Activated T-cell treated with anti-CD3 and anti-CD28 coated beads, Interleukin-2, amount 50 U/mL, for 4 hours (primary cell): ENCODE measurements around the gene PLCXD1. TPM values are rescaled to one million over a fixed set of nuclear protein-coding genes. Genes with fewer than 3 reads are reported as not detected.
"Not testable (repeated sequence)": the region's sequence is repeated elsewhere in the genome, so short reads cannot be mapped to it uniquely, and the experiment has no call there.

Source experiments
- ATAC-seq, 2 donors: fragments of 200-7000 bp; cut with Tn5 transposase; one replicate each; pipeline ENCODE4 v1.10.0; 2021
- DNase-seq: peaks from one replicate; pipeline ENCODE4 v3.0.0-alpha.2; 2020
- H3K27me3 Mint-ChIP-seq: one replicate; pipeline ENCODE4 v1.8.0; 2021; ENCODE audit warnings: low read depth, mixed read lengths
- H3K36me3 Mint-ChIP-seq: one replicate; pipeline ENCODE4 v1.8.0; 2022; ENCODE audit warnings: mixed read lengths; ENCODE audit not compliant: insufficient read depth
- H3K4me1 Mint-ChIP-seq: one replicate; pipeline ENCODE4 v1.8.0; 2021; ENCODE audit warnings: low read depth, mixed read lengths
- H3K4me3 Mint-ChIP-seq: one replicate; pipeline ENCODE4 v1.8.0; 2021; ENCODE audit warnings: mild to moderate bottlenecking, moderate library complexity, mixed read lengths
- H3K9me3 Mint-ChIP-seq: one replicate; pipeline ENCODE4 v1.8.0; 2021; ENCODE audit warnings: mixed read lengths
- total RNA-seq, 3 donors: library from RNA; stranded (reverse); gene quantifications; one replicate each; pipeline ENCODE4 v1.2.1, GENCODE V29; 2021

The PLCXD1 gene
- total RNA-seq, 3 donors from 2014 or later: 23.6 to 57.6 (median 24.1) TPM

GRCh38 chrX:298993-299392, 17.8 kb downstream of the PLCXD1 start:
- ATAC-seq (no peak), DNase-seq (no peak)
- Mint-ChIP-seq H3K4me1 (no peaks in the 10 kb centered on the region), H3K4me3 (no peak overlapping the region), H3K27me3 (no peaks in the 10 kb centered on the region), H3K36me3 (peaks cover 20% of the 10 kb centered on the region), H3K9me3 (no peaks in the 10 kb centered on the region)

GRCh38 chrX:300334-300733, 19.2 kb downstream of the PLCXD1 start:
- DNase-seq: no peak
- Mint-ChIP-seq H3K4me3 (no peak overlapping the region), H3K9me3 (no peaks in the 10 kb centered on the region), H3K27me3 (no peaks in the 10 kb centered on the region), H3K4me1 (no peaks in the 10 kb centered on the region), H3K36me3 (peaks cover 28% of the 10 kb centered on the region)
- ATAC-seq: no peak

GRCh38 chrX:302975-303374, 21.8 kb downstream of the PLCXD1 start:
- no peaks in the 10 kb centered on the region for H3K27me3 Mint-ChIP-seq

GRCh38 chrX:305781-306613, 24.8 kb downstream of the PLCXD1 start:
- ATAC-seq, H3K27me3 Mint-ChIP-seq, H3K4me3 Mint-ChIP-seq, H3K9me3 Mint-ChIP-seq, DNase-seq, H3K4me1 Mint-ChIP-seq: not testable (repeated sequence)
- H3K36me3 Mint-ChIP-seq: peaks cover 43% of the 10 kb centered on the region

More at GRCh38 chrX:302975-303374, 21.8 kb downstream of the PLCXD1 start:
- Mint-ChIP-seq H3K4me3 (no peak overlapping the region), H3K9me3 (no peaks in the 10 kb centered on the region), H3K4me1 (no peaks in the 10 kb centered on the region), H3K36me3 (peaks cover 33% of the 10 kb centered on the region)
- DNase-seq (no peak), ATAC-seq (no peak)

GRCh38 chrX:306614-307251, 25.6 kb downstream of the PLCXD1 start:
- not testable (repeated sequence) for ATAC-seq, H3K9me3 Mint-ChIP-seq, H3K4me3 Mint-ChIP-seq, H3K27me3 Mint-ChIP-seq, H3K4me1 Mint-ChIP-seq, DNase-seq
- H3K36me3 Mint-ChIP-seq: peaks cover 40% of the 10 kb centered on the region

GRCh38 chrX:307261-308111, 26.3 kb downstream of the PLCXD1 start:
- H3K4me1 Mint-ChIP-seq: no peaks in the 10 kb centered on the region
- DNase-seq (no peak), ATAC-seq (no peak)
- peaks cover 37% of the 10 kb centered on the region for H3K36me3 Mint-ChIP-seq
- H3K4me3 Mint-ChIP-seq: no peak overlapping the region
- H3K9me3 Mint-ChIP-seq: no peaks in the 10 kb centered on the region
- no peaks in the 10 kb centered on the region for H3K27me3 Mint-ChIP-seq

GRCh38 chrX:308821-309520, 27.8 kb downstream of the PLCXD1 start:
- H3K4me3 Mint-ChIP-seq: no peak overlapping the region
- no peaks in the 10 kb centered on the region for H3K27me3 Mint-ChIP-seq
- no peak for ATAC-seq
- DNase-seq: no peak
- H3K36me3 Mint-ChIP-seq: peaks cover 34% of the 10 kb centered on the region
- no peaks in the 10 kb centered on the region for H3K9me3 Mint-ChIP-seq
- no peaks in the 10 kb centered on the region for H3K4me1 Mint-ChIP-seq

GRCh38 chrX:310621-311155, 29.5 kb downstream of the PLCXD1 start:
- ATAC-seq (no peak), DNase-seq (no peak)
- H3K4me1 Mint-ChIP-seq: no peaks in the 10 kb centered on the region
- H3K36me3 Mint-ChIP-seq: peaks cover 25% of the 10 kb centered on the region
- no peak overlapping the region for H3K4me3 Mint-ChIP-seq
- no peaks in the 10 kb centered on the region for H3K27me3 Mint-ChIP-seq
- H3K9me3 Mint-ChIP-seq: no peaks in the 10 kb centered on the region

DNA sequence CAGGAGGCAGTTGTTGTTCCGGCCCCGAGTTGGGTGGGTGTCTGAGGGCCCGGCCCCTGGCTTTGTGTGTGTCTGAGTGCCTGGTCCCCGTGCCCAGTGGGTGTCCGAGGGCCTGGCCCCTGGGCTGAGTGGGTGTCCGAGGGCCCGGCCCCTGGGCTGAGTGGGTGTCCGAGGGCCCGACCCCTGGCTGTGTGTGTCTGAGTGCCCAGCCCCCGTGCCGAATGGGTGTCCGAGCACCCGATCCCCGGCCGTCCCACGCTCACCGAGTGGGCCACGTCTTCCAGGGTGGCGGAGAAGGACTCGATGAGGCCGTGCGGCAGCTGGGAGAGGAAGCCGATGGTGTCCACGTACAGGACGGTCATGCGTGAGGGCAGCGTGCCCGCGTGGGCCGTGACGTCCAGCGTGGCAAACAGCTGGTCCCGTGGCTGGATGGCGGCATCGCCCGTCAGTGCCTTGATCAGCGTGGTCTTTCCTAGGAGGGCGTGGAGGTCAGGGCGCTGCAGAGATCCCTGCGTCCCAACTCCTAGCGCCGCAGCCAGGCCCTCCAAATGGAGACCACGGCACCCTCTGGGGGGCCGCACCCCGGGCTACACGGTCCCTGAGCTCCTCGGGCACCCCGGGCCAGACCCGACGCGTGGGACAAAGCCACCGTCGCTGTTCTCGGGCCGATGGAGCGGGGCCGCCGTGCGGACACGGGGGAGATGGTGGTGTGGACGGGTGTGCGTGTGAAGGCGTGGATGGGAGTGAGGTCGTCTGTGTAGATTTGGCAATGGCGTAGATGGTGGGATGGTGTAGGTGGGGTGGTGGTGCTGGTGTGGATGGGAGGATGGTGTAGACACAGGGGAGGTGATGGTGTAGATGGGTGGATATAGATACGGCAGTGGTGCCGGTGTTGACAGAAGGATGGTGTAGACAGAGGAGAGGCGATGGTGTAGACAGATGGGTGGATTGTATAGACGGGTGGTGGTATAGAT, 30.3 kb downstream of the PLCXD1 start:
- H3K4me1 Mint-ChIP-seq: peaks cover under 1% of the 10 kb centered on the region
- no peaks in the 10 kb centered on the region for H3K9me3 Mint-ChIP-seq
- H3K36me3 Mint-ChIP-seq: peaks cover 22% of the 10 kb centered on the region
- DNase-seq (no peak), ATAC-seq (no peak)
- H3K4me3 Mint-ChIP-seq: no peak overlapping the region
- no peaks in the 10 kb centered on the region for H3K27me3 Mint-ChIP-seq

DNA sequence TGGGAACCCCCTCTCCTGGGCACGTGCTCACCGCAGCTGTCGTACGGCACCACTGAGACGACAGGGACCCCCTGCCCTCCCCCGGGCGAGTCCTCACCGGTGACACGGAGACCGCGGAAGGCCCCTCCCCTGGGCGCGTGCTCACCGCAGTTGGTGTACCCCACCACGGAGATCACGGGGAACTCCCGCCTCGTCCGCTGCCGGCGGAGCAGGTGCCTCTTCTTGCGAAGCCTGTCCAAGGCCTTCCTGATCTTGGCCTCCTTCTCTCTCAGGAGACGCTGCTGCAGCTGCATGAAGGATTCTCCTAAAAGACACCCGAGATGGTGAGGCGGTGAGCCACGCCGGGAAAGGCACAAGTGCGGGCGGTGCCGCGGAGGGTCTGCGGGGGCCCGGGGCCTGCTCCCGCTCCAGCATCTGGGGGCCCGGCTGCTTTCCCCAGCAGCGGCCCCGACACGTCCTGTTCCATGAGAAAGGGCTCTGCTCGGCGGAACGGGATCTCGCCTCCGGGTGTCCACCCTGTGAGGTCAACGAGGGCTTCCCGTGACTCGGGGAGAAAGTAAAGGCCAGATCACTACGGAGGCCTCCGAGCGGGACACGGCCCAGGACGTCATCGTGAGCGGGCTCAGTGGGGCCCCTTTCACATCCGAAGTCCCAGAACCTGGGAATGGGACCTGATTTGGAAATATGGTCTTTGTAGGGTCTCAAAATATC, 31.6 kb downstream of the PLCXD1 start:
- H3K4me3 Mint-ChIP-seq: no peak overlapping the region
- peaks cover 20% of the 10 kb centered on the region for H3K36me3 Mint-ChIP-seq
- H3K4me1 Mint-ChIP-seq: peaks cover 8% of the 10 kb centered on the region
- DNase-seq (no peak), ATAC-seq (no peak)
- no peaks in the 10 kb centered on the region for H3K9me3 Mint-ChIP-seq
- H3K27me3 Mint-ChIP-seq: no peaks in the 10 kb centered on the region

DNA sequence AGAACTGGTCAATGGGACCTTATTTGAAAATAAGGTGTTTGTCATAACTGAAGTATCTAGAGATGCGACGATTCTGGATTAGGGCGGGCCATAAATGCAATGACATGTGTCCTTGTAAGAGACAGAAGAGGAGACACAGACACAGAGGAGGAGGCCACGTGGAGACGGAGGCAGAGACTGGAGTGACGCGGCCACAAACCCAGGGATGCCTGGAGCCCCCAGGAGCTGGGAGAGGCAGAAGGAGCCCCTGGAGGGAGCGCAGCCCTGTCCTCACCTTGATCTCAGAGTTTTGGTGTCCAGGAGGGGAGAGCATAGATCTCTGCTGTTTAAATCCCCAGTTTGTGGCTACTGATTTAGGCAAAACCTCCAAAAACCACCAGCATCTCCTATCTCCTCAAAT, 32.4 kb downstream of the PLCXD1 start:
- Mint-ChIP-seq H3K4me3 (no peak overlapping the region), H3K27me3 (no peaks in the 10 kb centered on the region), H3K4me1 (peaks cover 12% of the 10 kb centered on the region), H3K9me3 (no peaks in the 10 kb centered on the region), H3K36me3 (peaks cover 13% of the 10 kb centered on the region)
- DNase-seq (no peak), ATAC-seq (no peak)

GRCh38 chrX:314049-314448, 32.9 kb downstream of the PLCXD1 start:
- no peaks in the 10 kb centered on the region for H3K9me3 Mint-ChIP-seq
- no peak overlapping the region for H3K4me3 Mint-ChIP-seq
- DNase-seq: no peak
- no peak for ATAC-seq
- H3K4me1 Mint-ChIP-seq: peaks cover 12% of the 10 kb centered on the region
- H3K27me3 Mint-ChIP-seq: no peaks in the 10 kb centered on the region
- H3K36me3 Mint-ChIP-seq: peaks cover 13% of the 10 kb centered on the region
